GM19372 (cell line): ENCODE data around the gene UBAC2.
"Not testable (repeated sequence)": the region's sequence is repeated elsewhere in the genome, so short reads cannot be mapped to it uniquely, and the experiment has no call there.

Source experiments
- ATAC-seq: cut with Tn5 transposase; IDR thresholded peaks from one replicate; pipeline ENCODE4 v1.9.1; 2021; ENCODE audit warnings: mild to moderate bottlenecking, low read depth, moderate library complexity; ENCODE audit not compliant: unreplicated experiment

The UBAC2 gene

GRCh38 chr13:99385940-99386339 lies 185.3 kb downstream of the UBAC2 start:
- no peak for ATAC-seq

- ATAC-seq = no peak
Measured at GRCh38 chr13:99386495-99386894, 185.8 kb downstream of the UBAC2 start.

- no peak for ATAC-seq
Measured at GRCh38 chr13:99386911-99387788, 186.5 kb downstream of the UBAC2 start.

- ATAC-seq = no peak
Measured at GRCh38 chr13:99388334-99388923, 187.8 kb downstream of the UBAC2 start.

GRCh38 chr13:99389094-99389493 lies 188.4 kb downstream of the UBAC2 start:
- not testable (repeated sequence) for ATAC-seq

GRCh38 chr13:99389520-99390304 lies 189.1 kb downstream of the UBAC2 start:
- ATAC-seq = no peak

GRCh38 chr13:99390601-99391000 lies 189.9 kb downstream of the UBAC2 start:
- ATAC-seq = no peak

- ATAC-seq = no peak
Measured at GRCh38 chr13:99391781-99392469, 191.3 kb downstream of the UBAC2 start.

- no peak for ATAC-seq
Measured at GRCh38 chr13:99392470-99393135, 191.9 kb downstream of the UBAC2 start.

- not testable (repeated sequence) for ATAC-seq
Measured at GRCh38 chr13:99393391-99393790, 192.7 kb downstream of the UBAC2 start.

GRCh38 chr13:99393791-99394735 lies 193.4 kb downstream of the UBAC2 start:
- no peak for ATAC-seq

- ATAC-seq = no peak
Measured at GRCh38 chr13:99395436-99395835, 194.8 kb downstream of the UBAC2 start.

- no peak for ATAC-seq
Measured at GRCh38 chr13:99396446-99396845, 195.8 kb downstream of the UBAC2 start.

GRCh38 chr13:99398071-99398470 lies 197.4 kb downstream of the UBAC2 start:
- ATAC-seq = no peak

GRCh38 chr13:99398916-99399622 lies 198.4 kb downstream of the UBAC2 start:
- no peak for ATAC-seq

GRCh38 chr13:99399623-99399974 lies 198.9 kb downstream of the UBAC2 start:
- ATAC-seq = no peak

GRCh38 chr13:99403458-99403971 lies 202.9 kb downstream of the UBAC2 start:
- no peak for ATAC-seq
